GM23338 (cell line): ENCODE results near the gene AGAP2.

Experiments used
- CREB1 ChIP-seq: fragments of 250-450 bp; sonication (Bioruptor Pico); IDR thresholded peaks from 2 replicates; pipeline ENCODE4 v1.5.0; 2020; ENCODE audit warnings: low read depth, mild to moderate bottlenecking, moderate library complexity
- CTCF ChIP-seq, 2 experiments: fragments of 200-600 bp in 1 of 2; sonication (generic) in 1 of 2; conservative IDR thresholded peaks; 2 replicates each; pipeline versions ENCODE4 v1.5.1 to v1.6.1; 2016 to 2017; ENCODE audit warnings: antibody characterized with exemption in 2 of 2, low read depth in 2 of 2, mild to moderate bottlenecking in 2 of 2, moderate library complexity in 1 of 2
- EZH2 ChIP-seq: fragments of 200-600 bp; sonication (generic); IDR thresholded peaks from one replicate; pipeline ENCODE4 v1.8.0; 2017; ENCODE audit warnings: antibody characterized with exemption, mild to moderate bottlenecking, low read depth; ENCODE audit not compliant: unreplicated experiment
- EZH2phosphoT487 ChIP-seq: fragments of 200-600 bp; sonication (generic); IDR thresholded peaks from one replicate; pipeline ENCODE4 v1.8.1; 2018; ENCODE audit warnings: antibody characterized with exemption; ENCODE audit not compliant: unreplicated experiment
- JUNB ChIP-seq: IDR thresholded peaks from one replicate; pipeline ENCODE4 v1.6.1; 2016; ENCODE audit warnings: antibody characterized with exemption; ENCODE audit not compliant: unreplicated experiment
- POLR2AphosphoS5 ChIP-seq: IDR thresholded peaks from 2 replicates; pipeline ENCODE4 v1.6.1; 2016; ENCODE audit warnings: antibody characterized with exemption, low read depth
- REST ChIP-seq: IDR thresholded peaks from one replicate; pipeline ENCODE4 v1.6.1; 2018; ENCODE audit warnings: antibody characterized with exemption; ENCODE audit not compliant: unreplicated experiment
- STAT1 ChIP-seq: IDR thresholded peaks from one replicate; pipeline ENCODE4 v1.6.1; 2016; ENCODE audit warnings: antibody characterized with exemption; ENCODE audit not compliant: unreplicated experiment
- ZNF331 ChIP-seq: fragments of 250-450 bp; sonication (Bioruptor Pico); IDR thresholded peaks from 2 replicates; pipeline ENCODE4 v1.5.0; 2020; ENCODE audit warnings: low read depth, mild to moderate bottlenecking, moderate library complexity

DNA sequence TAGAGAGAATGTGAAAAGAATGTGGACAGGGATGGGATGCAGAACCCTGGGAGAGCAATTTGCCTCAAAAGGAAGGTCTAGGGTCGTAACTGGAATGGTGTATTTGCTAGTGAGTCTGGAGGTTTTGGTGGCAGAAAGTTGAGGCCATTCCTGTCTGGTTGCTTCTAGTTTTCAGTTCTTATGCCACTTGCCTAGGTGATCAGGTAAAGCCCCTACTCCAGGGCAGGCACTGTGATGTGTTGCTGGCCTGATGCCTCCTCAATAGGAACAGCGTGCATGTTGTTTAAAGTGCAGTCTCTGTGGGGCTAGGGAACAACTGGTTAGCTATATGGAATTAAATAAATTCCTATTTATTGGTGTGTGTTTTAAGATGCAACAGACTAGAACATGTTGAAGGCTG is 38.2 kb downstream of the AGAP2 start:
- no peak for TF ChIP-seq CTCF (conservative IDR thresholded peaks at IDR 0.05; ENCODE audit: low read depth in 2 of 2)
- TF ChIP-seq JUNB = no peak
- no peak for TF ChIP-seq EZH2
- no peak for TF ChIP-seq REST
- no peak for TF ChIP-seq POLR2AphosphoS5
- TF ChIP-seq EZH2phosphoT487 = no peak
- TF ChIP-seq ZNF331 (CRISPR knock-in tag) = no peak
- no peak for TF ChIP-seq STAT1
- no peak for TF ChIP-seq CREB1 (CRISPR knock-in tag)
